BLaER1 (cell line): ENCODE measurements around the gene AGAP3.

Source experiments
- H3K27ac ChIP-seq: shearing (Covaris generic); formaldehyde crosslinking; 2 replicates; pipeline ENCODE4 v1.8.1; 2022
- H3K27me3 ChIP-seq: shearing (Covaris generic); formaldehyde crosslinking; 2 replicates; pipeline ENCODE4 v1.8.1; 2022
- H3K36me3 ChIP-seq: shearing (Covaris generic); formaldehyde crosslinking; 2 replicates; pipeline ENCODE4 v1.8.1; 2022
- H3K4me1 ChIP-seq: shearing (Covaris generic); formaldehyde crosslinking; 2 replicates; pipeline ENCODE4 v1.8.1; 2022
- H3K4me2 ChIP-seq: shearing (Covaris generic); formaldehyde crosslinking; 2 replicates; pipeline ENCODE4 v1.8.1; 2022
- H3K4me3 ChIP-seq: shearing (Covaris generic); formaldehyde crosslinking; 2 replicates; pipeline ENCODE4 v1.8.1; 2022
- H3K9ac ChIP-seq: shearing (Covaris generic); formaldehyde crosslinking; 2 replicates; pipeline ENCODE4 v1.8.1; 2022
- H3K9me3 ChIP-seq: shearing (Covaris generic); formaldehyde crosslinking; 2 replicates; pipeline ENCODE4 v1.8.1; 2022
- H4K20me1 ChIP-seq: shearing (Covaris generic); formaldehyde crosslinking; 2 replicates; pipeline ENCODE4 v1.8.1; 2022
- Cebpa-rat ChIP-seq: shearing (Covaris generic); IDR thresholded peaks from 2 replicates; pipeline ENCODE4 v1.8.1; 2022

Gene AGAP3

DNA sequence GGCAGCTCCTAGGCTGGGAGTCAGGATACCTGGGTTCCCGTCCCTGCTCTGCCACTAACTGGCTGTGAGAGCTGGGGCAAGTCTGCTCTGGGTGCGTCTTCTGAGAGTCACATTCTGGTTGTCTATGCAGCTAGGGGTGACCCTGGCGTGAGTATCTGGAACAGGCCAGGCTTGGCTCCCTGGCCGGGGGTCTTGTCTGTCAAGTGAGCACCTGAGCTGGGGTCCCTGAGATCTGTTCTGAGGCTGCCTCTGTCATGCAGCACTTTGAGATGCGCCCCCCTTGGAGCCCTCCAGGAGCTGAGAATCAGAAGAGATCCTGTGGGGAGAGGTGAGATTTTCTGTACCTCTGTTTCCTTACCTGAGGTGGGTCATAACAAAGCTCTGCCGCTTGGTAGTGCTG, 7.5 kb downstream of the AGAP3 start:
- Histone ChIP-seq H3K27me3 (peaks cover 3% of the 10 kb centered on the region; the same call in 1 of the 2 replicates), H3K4me2 (0 out of 2 replicates have a peak overlapping the region, but pooled peaks have one; percentile 2), H3K4me1 (peaks cover 92% of the 10 kb centered on the region), H3K9ac (no peak overlapping the region), H3K9me3 (no peaks in the 10 kb centered on the region), H3K27ac (no peak overlapping the region), H3K36me3 (peaks cover 10% of the 10 kb centered on the region; the same call in 1 of the 2 replicates), H4K20me1 (peaks cover 100% of the 10 kb centered on the region), H3K4me3 (no peak overlapping the region)
- TF ChIP-seq Cebpa-rat, result no peak

DNA sequence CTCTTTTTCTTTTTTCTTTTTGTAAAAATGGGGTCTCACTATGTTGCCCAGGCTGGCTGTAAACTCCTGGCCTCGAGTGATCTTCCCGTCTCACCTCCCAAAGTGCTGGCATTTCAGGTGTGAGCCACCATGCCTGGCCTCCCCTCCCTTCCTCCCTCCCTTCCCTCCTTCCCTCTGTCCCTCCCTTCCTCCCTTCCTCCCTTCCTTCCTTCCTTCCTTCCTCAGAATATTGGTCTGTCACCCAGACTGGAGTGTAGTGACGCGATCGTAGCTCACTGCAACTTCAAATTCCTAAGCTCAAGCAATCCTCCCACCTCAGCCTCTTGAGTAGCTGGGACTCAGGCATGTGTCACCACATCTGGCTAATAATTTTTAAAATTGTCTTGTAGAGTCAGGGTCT, 8.4 kb downstream of the AGAP3 start:
- Histone ChIP-seq H3K4me1 (peaks cover 90% of the 10 kb centered on the region), H3K4me3 (no peak overlapping the region), H3K27ac (no peak overlapping the region), H3K36me3 (peaks cover 10% of the 10 kb centered on the region; the same call in 1 of the 2 replicates), H3K9me3 (no peaks in the 10 kb centered on the region), H3K9ac (0 out of 2 replicates have a peak overlapping the region, but pooled peaks have one; percentile 30), H4K20me1 (peaks cover 99% of the 10 kb centered on the region), H3K27me3 (no peaks in the 10 kb centered on the region; the same call in 1 of the 2 replicates), H3K4me2 (peak overlapping the region; percentile 13)
- no peak for TF ChIP-seq Cebpa-rat

DNA sequence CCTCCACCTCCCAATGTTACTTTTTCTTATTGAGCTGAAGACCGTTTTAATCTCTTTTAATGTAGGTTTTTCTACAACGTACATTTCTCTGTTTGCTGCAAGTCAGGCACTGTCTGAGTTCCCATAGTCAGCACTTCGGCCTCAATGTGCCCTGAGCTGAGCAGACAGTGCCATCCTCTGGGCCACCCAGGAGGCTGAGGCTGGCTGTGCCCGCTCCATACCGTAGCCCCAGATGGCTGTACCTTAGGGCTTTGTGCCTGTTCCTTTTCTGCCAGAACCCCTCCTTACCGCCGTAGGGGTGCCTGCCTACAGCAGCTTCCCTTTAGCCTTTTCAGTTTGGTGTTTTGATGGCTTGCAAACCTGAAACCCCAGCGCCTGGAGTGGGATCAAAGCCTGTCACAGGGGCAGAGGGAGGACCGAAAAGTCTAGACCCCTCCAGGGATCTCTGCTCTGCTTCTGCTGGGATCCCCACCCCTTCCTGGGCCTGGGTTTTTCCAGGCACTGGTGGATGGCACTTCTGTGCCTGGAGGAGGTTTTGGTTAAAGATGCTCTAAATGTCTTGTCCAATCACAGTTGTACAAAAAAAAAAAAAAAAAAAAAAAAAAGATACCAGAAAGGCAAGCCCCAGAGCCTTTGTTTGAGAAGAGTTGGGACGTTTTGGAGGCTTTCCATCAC, 9.0 kb downstream of the AGAP3 start:
- H3K9ac ChIP-seq, result 0 out of 2 replicates have a peak overlapping the region, but pooled peaks have one; percentile 30
- H3K4me2 ChIP-seq, result peak overlapping the region; percentile 13
- no peak overlapping the region for H3K4me3 ChIP-seq
- H3K27me3 ChIP-seq, result no peaks in the 10 kb centered on the region
- H3K36me3 ChIP-seq, result peaks cover 15% of the 10 kb centered on the region; the same call in 1 of the 2 replicates
- peaks cover 90% of the 10 kb centered on the region for H3K4me1 ChIP-seq
- peak overlapping the region; percentile 4; the same call in 1 of the 2 replicates for H3K27ac ChIP-seq
- no peaks in the 10 kb centered on the region for H3K9me3 ChIP-seq
- no peak for TF ChIP-seq Cebpa-rat
- H4K20me1 ChIP-seq, result peaks cover 99% of the 10 kb centered on the region

DNA sequence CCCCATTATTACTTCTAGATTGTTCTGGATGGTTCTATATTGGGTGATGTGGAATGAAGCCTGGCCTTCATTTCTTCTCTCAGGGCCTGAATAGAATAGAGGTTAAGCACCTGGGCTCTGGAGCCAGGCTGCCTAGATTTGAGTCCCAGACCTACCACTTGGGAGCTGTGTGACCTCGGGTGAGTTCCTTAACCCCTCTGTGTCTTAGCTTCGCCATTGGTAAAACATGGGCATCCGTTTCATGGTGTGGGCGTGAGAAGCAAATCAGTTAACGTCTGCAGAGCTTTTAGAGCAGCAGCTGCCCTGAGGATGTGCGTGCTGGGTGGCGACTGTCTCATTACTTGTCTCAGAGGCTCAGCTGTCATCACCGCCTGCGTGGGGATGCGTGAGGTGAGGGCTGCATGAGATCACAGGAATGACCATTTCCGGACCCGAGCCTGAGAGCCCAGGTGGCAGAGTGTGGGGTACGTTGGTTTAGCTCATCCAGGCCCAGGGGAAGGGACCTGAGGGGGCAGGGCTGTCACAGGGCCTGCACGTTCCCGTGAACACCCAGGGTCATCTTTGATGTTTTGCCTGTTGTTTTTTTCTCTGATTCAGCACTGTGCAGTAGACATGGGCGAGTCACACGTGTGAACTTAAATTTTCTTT, 9.7 kb downstream of the AGAP3 start:
- Histone ChIP-seq H3K4me3 (no peak overlapping the region), H3K4me2 (0 out of 2 replicates have a peak overlapping the region, but pooled peaks have one; percentile 2), H4K20me1 (peaks cover 99% of the 10 kb centered on the region), H3K27me3 (no peaks in the 10 kb centered on the region), H3K36me3 (peaks cover 17% of the 10 kb centered on the region; the same call in 1 of the 2 replicates), H3K9ac (no peak overlapping the region), H3K9me3 (no peaks in the 10 kb centered on the region), H3K27ac (no peak overlapping the region), H3K4me1 (peaks cover 94% of the 10 kb centered on the region)
- TF ChIP-seq Cebpa-rat, result no peak

DNA sequence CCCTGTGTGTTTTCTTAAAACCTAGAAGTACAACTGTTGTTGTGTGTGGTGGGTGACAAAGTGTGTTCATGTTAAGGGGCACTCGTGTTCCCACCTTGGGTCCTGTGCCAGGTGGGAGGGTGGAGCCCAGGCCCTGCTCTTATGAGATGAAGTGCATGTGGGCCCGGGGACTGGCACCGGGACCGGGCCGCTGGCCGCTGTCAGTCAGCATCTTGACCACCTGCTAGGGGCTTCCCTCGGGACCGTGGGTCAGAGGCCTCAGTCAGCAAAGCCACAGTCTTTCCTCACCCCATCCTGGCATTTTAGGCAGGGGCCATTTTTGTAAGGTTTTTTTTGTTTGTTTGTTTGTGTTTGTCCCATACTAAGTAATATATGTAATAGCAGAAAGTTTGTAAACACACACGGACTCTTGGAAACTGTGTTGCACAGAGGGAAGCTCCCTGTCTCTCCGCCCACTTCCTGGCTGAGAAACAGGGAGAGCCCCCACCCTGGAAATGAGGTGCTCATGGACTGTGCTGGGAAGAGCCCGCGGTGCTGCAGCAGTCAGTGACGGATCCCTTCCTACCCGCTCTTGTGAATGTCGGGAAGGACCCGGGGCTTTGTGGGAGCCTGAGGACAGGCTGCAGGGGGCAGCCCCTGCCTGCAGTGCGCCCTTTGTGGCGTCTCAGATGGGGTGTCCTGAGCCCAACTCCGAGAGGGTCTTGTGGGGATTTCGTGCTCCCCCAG, 13.4 kb downstream of the AGAP3 start:
- Histone ChIP-seq H3K9me3 (no peaks in the 10 kb centered on the region), H3K36me3 (0 out of 2 replicates have a peak, but pooled peaks cover 14% of the 10 kb centered on the region), H3K27me3 (no peaks in the 10 kb centered on the region), H3K4me2 (peak overlapping the region; percentile 40), H3K9ac (peak overlapping the region; percentile 53; the same call in 1 of the 2 replicates), H3K4me1 (peaks cover 75% of the 10 kb centered on the region), H3K27ac (no peak overlapping the region), H3K4me3 (no peak overlapping the region), H4K20me1 (peaks cover 99% of the 10 kb centered on the region)
- TF ChIP-seq Cebpa-rat, result no peak

DNA sequence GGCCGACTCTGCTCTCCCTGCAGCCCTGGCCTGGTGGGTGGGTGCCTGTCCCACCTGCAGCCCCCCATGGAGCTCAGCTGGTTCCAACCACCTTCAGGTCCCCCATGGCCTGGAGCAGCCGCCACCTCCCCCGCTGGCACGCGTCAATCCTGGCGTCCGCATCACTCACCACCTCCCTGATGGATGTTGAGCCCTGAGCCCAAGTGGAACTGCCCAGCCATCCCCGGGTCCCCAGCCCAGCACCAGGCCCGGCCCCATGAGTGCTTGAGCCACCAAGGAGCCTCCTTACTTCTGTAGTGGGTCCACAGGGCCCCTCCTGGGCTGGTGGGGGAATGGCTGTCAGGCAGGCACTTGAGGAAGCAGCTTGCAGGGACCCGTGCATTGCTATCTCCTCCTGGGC, 14.6 kb downstream of the AGAP3 start:
- Histone ChIP-seq H3K4me1 (peaks cover 72% of the 10 kb centered on the region), H3K4me3 (no peak overlapping the region), H3K27me3 (no peaks in the 10 kb centered on the region), H3K4me2 (peak overlapping the region; percentile 19; the same call in 1 of the 2 replicates), H4K20me1 (peaks cover 98% of the 10 kb centered on the region), H3K36me3 (0 out of 2 replicates have a peak, but pooled peaks cover 15% of the 10 kb centered on the region), H3K9me3 (no peaks in the 10 kb centered on the region), H3K9ac (no peak overlapping the region), H3K27ac (peak overlapping the region; percentile 18; the same call in 1 of the 2 replicates)
- no peak for TF ChIP-seq Cebpa-rat

DNA sequence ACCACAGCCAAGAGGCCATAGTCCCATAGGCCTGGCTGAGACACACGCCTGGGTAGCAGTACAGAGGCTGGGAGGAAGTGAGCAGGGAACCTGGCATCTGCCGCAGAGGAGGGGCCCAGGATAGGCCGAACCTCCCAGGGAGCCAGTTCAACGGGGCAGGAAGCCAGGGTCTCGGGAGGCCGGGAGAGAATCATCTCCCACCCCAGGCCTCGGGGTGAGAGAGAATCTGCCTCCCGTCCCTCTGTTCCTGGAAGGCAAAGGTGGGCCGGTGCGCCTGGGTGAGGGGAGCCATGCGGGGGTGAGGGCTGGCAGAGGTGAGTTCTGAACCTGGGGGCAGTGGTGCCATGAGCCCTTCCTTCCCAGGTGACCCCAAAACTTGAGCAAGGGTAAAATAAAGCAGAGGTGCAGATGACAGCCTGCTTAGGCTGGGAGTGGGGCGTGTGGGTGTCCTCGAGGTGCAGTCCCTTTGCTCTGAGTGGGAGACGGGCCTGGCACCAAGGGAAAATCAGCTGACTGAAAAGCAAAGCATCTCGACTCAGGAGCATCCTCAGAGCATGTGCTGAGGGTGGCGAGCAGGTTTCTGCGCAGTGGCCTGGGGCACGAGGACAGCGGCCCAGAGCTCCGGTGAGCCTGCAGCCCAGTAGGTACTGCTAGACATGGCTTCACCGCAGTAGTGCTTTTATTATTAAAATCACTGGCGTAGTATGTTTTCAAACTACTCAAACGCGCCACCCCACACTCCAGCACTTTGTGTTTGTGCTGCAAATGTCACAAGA, 15.5 kb downstream of the AGAP3 start:
- Histone ChIP-seq H3K27me3 (no peaks in the 10 kb centered on the region), H3K4me3 (no peak overlapping the region), H3K9me3 (no peaks in the 10 kb centered on the region), H3K4me1 (peaks cover 63% of the 10 kb centered on the region), H4K20me1 (peaks cover 98% of the 10 kb centered on the region), H3K27ac (peak overlapping the region; percentile 18; the same call in 1 of the 2 replicates), H3K36me3 (peaks cover 22% of the 10 kb centered on the region), H3K4me2 (peak overlapping the region; percentile 19; the same call in 1 of the 2 replicates), H3K9ac (no peak overlapping the region)
- TF ChIP-seq Cebpa-rat, result no peak

DNA sequence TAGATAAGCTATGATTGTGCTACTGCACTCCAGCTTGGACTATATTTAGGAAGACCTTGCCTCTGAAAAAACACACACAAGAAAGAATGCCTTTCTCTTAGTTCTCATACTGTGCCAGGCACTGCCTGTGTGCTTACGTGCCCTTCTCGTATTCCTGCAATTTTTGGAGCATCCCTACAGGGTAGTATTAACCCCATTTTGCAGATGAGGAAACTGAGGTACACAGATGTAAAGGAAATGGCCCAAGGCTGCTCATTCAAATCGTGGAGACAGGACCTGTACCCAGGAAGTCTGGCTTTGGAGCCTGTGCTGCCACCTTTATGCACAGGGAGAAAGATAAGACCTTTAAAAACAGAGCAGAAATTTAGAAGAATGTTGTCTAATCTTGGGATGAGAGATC, 16.7 kb downstream of the AGAP3 start:
- H3K4me1 ChIP-seq, result peaks cover 59% of the 10 kb centered on the region
- no peaks in the 10 kb centered on the region for H3K27me3 ChIP-seq
- no peak overlapping the region for H3K4me2 ChIP-seq
- H3K4me3 ChIP-seq, result no peak overlapping the region
- no peak for TF ChIP-seq Cebpa-rat
- no peak overlapping the region for H3K9ac ChIP-seq
- peaks cover 24% of the 10 kb centered on the region for H3K36me3 ChIP-seq
- peaks cover 98% of the 10 kb centered on the region for H4K20me1 ChIP-seq
- H3K27ac ChIP-seq, result no peak overlapping the region
- no peaks in the 10 kb centered on the region for H3K9me3 ChIP-seq

DNA sequence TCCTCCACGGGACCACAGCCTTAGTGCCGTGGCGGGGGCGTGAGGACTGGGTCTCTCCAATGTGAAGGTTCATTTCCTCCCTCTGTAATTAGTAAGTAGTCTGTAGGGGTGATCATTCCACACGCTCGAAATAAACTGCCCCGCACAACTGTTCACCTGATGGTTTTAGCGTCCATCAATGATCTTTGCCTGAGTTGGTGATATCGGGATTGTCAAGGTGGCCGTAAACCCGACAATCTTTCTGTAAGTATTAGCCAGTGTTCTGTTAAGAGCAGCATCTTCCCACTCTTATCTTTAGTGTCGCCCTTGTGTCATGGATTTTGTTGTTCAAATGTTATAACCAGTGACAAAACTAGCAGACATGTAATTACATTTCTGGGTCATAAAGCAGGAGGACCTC, 17.7 kb downstream of the AGAP3 start:
- H4K20me1 ChIP-seq, result peaks cover 99% of the 10 kb centered on the region
- no peak overlapping the region for H3K27ac ChIP-seq
- H3K4me1 ChIP-seq, result peaks cover 59% of the 10 kb centered on the region
- peaks cover 24% of the 10 kb centered on the region for H3K36me3 ChIP-seq
- no peak overlapping the region for H3K9ac ChIP-seq
- H3K4me2 ChIP-seq, result no peak overlapping the region
- no peaks in the 10 kb centered on the region for H3K9me3 ChIP-seq
- TF ChIP-seq Cebpa-rat, result no peak
- no peaks in the 10 kb centered on the region for H3K27me3 ChIP-seq
- H3K4me3 ChIP-seq, result no peak overlapping the region
